Measurements from ENCODE around the gene NMRK1. TPM values are rescaled to one million over a fixed set of nuclear protein-coding genes. Genes with fewer than 3 reads are reported as not detected.

The NMRK1 gene
- total RNA-seq, 1 experiment from 2014 or later = 36.2 TPM

DNA sequence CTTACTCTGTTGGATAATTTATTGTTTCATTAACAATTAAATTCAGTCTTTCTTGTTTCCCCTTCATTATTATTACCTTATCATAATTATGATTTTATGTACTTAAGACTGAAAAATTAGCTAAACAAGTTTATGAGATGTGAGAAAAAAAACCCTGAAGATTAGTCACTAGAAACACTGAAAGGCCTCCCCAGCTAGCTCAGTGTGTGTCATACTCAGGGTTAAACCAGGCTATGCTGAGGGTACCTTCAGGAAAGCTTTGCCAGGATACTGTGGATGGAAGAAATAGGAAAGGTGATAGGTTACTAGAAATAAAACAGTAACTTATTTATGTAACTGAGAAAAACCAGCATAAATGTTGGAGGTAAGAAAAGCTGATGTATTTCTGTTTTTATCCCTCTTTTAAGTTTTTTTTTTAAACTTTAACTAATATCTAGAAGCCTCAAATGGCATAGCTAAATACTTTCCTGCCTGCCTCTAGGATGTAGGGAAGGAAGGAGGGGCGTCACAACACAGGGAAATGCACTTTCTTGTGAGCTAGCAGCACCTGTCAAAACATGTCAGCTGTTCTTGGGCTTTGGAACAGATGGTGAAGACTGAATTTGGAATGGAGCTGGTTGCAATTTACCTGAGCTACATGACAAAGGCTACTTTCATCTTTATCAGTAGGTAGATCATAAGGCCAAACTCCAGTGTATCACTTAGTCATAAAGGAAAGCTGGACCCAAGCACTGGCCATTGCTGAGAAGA, 24.2 kb downstream of the NMRK1 start:
- no peak overlapping the region for H3K27ac ChIP-seq
- no peaks in the 10 kb centered on the region for H3K27me3 ChIP-seq (ENCODE audit: insufficient read depth, low read depth)
- no peak overlapping the region for H3K4me3 ChIP-seq
- DNase-seq = no peak
- H3K79me2 ChIP-seq (ENCODE audit: low read depth) = no peaks in the 10 kb centered on the region
- POLR2A ChIA-PET (ENCODE audit: unreplicated experiment) = no interaction called here
- CTCF ChIA-PET = no interaction called here
- intact Hi-C loops (cut with micrococcal nuclease; ENCODE audit: unreplicated experiment) = no loop called here
- no peaks in the 10 kb centered on the region for H3F3A ChIP-seq (ENCODE audit: insufficient read depth, low read depth)
- no peaks in the 10 kb centered on the region for H3K9me3 ChIP-seq (ENCODE audit: insufficient read depth, low read depth)
- H2AFZ ChIP-seq = no peak overlapping the region
- no peaks in the 10 kb centered on the region for H4K20me1 ChIP-seq (ENCODE audit: insufficient read depth)
- no peaks in the 10 kb centered on the region for H3K4me1 ChIP-seq (replicated peaks; ENCODE audit: insufficient read depth)
- no peaks in the 10 kb centered on the region for H3K36me3 ChIP-seq (ENCODE audit: low read depth)
- no peak overlapping the region for H3K4me2 ChIP-seq
- no TSS peak for BruUV-seq (replicated peaks)
- no peaks in the 10 kb centered on the region for H3K9me2 ChIP-seq (ENCODE audit: insufficient read depth)
- TF ChIP-seq, protein P1, sequence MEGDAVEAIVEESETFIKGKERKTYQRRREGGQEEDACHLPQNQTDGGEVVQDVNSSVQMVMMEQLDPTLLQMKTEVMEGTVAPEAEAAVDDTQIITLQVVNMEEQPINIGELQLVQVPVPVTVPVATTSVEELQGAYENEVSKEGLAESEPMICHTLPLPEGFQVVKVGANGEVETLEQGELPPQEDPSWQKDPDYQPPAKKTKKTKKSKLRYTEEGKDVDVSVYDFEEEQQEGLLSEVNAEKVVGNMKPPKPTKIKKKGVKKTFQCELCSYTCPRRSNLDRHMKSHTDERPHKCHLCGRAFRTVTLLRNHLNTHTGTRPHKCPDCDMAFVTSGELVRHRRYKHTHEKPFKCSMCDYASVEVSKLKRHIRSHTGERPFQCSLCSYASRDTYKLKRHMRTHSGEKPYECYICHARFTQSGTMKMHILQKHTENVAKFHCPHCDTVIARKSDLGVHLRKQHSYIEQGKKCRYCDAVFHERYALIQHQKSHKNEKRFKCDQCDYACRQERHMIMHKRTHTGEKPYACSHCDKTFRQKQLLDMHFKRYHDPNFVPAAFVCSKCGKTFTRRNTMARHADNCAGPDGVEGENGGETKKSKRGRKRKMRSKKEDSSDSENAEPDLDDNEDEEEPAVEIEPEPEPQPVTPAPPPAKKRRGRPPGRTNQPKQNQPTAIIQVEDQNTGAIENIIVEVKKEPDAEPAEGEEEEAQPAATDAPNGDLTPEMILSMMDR (conservative IDR thresholded peaks at IDR 0.05) = no peak
- no peak for TF ChIP-seq EZH2 (IDR thresholded peaks at IDR 0.05; ENCODE audit: low read depth)

DNA sequence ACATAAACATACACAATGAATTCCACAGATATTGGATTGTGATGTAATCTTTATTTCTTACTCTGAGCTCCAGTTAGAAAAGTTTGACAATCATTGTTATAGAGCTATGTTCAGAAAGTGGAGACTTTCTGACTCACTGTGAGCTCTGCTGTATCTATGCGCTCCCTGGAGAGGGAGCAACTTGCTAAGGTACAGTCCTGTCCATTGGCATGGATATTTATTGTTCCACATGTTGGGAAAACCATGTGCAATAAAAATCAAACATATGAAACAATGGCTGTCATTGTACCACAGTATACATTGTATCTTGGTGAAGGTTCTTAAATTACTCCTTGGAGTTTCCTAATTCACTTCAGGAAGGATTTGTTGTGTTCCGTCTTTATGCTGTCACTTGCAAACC, 26.8 kb downstream of the NMRK1 start:
- Histone ChIP-seq H3K79me2 (ENCODE audit: low read depth) (no peaks in the 10 kb centered on the region), H3K4me3 (no peak overlapping the region), H3K9me3 (ENCODE audit: insufficient read depth, low read depth) (no peaks in the 10 kb centered on the region; the same call in 1 of the 2 replicates), H3F3A (ENCODE audit: insufficient read depth, low read depth) (no peaks in the 10 kb centered on the region), H3K9me2 (ENCODE audit: insufficient read depth) (no peaks in the 10 kb centered on the region), H3K27ac (no peak overlapping the region), H3K4me1 (replicated peaks; ENCODE audit: insufficient read depth) (no peaks in the 10 kb centered on the region), H4K20me1 (ENCODE audit: insufficient read depth) (no peaks in the 10 kb centered on the region), H2AFZ (no peak overlapping the region), H3K4me2 (no peak overlapping the region), H3K27me3 (ENCODE audit: insufficient read depth, low read depth) (no peaks in the 10 kb centered on the region), H3K36me3 (ENCODE audit: low read depth) (no peaks in the 10 kb centered on the region)
- no TSS peak for BruUV-seq (replicated peaks)
- intact Hi-C loops (cut with micrococcal nuclease; ENCODE audit: unreplicated experiment) = no loop called here
- CTCF ChIA-PET = no interaction called here
- no peak for DNase-seq
- TF ChIP-seq, protein P1 (conservative IDR thresholded peaks at IDR 0.05) = no peak
- TF ChIP-seq EZH2 (IDR thresholded peaks at IDR 0.05; ENCODE audit: low read depth) = no peak
- POLR2A ChIA-PET (ENCODE audit: unreplicated experiment) = no interaction called here

DNA sequence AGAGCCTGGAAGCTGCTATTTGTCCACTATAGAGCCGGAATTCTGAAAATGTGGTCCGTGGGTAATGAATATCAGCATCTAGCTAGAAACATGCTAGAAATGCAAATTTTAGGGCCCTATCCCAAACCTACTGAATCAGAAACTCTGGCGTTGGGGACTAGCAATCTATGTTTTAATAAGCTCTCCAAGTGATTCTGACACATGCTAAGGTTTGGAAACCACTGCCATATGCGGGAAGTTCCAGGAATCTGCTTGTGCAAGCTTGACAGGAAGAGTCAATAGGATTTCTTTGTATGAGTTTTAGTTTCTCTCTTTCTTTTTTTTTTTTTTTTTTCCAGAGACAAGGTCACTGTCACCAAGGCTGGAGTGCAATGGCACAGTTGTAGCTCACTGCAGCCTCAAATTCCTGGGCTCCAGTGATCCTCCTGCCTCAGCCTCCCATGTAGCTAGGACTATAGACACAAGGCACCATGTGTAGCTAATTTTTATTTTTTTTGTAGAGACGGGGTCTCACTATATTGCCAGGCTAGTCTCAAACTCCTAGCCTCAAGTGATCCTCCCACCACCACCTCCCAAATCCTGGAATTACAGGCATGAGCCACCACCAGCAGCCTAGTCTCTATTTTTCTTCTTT, 33.5 kb downstream of the NMRK1 start:
- intact Hi-C loops (cut with micrococcal nuclease; ENCODE audit: unreplicated experiment) = no loop called here
- H3K36me3 ChIP-seq (ENCODE audit: low read depth) = no peaks in the 10 kb centered on the region
- no peak overlapping the region for H3K4me3 ChIP-seq
- no peaks in the 10 kb centered on the region for H4K20me1 ChIP-seq (ENCODE audit: insufficient read depth)
- H3K4me2 ChIP-seq = no peak overlapping the region
- H3K9me3 ChIP-seq (ENCODE audit: insufficient read depth, low read depth) = no peaks in the 10 kb centered on the region; the same call in 1 of the 2 replicates
- CTCF ChIA-PET = interaction anchor here (0.6 kb wide), 2 partner anchors 29 to 243 kb away, joined by 3 to 5 read pairs; no protein-coding TSS in a partner anchor
- TF ChIP-seq, protein P1 (conservative IDR thresholded peaks at IDR 0.05) = no peak
- TF ChIP-seq EZH2 (IDR thresholded peaks at IDR 0.05; ENCODE audit: low read depth) = no peak
- no peak overlapping the region for H3K27ac ChIP-seq
- no peaks in the 10 kb centered on the region for H3K4me1 ChIP-seq (replicated peaks; ENCODE audit: insufficient read depth)
- no peak for DNase-seq
- H2AFZ ChIP-seq = no peak overlapping the region
- H3K79me2 ChIP-seq (ENCODE audit: low read depth) = no peaks in the 10 kb centered on the region
- POLR2A ChIA-PET (ENCODE audit: unreplicated experiment) = no interaction called here
- no peaks in the 10 kb centered on the region for H3K9me2 ChIP-seq (ENCODE audit: insufficient read depth)
- no TSS peak for BruUV-seq (replicated peaks)
- H3K27me3 ChIP-seq (ENCODE audit: insufficient read depth, low read depth) = no peaks in the 10 kb centered on the region
- H3F3A ChIP-seq (ENCODE audit: insufficient read depth, low read depth) = no peaks in the 10 kb centered on the region

Measured in PC-9 (cell line).